ENCODE measurements around the gene PRRC2A.

DNA sequence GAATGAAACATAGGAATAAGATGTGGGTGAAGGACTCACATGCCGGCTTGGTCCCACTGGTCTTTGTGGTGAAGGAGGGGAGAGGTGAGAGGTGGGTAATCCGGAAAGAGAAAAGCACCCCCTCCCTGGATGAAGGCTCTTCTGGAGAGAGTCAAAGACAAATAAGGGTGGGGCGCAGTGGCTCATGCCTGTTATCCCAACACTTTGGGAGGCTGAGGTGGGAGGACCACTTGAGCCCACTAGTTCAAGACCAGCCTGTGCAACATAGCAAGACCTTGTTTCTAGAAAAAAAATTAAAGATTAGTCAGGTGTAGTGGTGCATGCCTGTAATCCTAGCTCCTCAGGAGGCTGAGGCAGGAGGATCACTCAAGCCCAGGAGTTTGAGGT, 41.4 kb upstream of the PRRC2A start:
- TF ChIP-seq, protein P1, sequence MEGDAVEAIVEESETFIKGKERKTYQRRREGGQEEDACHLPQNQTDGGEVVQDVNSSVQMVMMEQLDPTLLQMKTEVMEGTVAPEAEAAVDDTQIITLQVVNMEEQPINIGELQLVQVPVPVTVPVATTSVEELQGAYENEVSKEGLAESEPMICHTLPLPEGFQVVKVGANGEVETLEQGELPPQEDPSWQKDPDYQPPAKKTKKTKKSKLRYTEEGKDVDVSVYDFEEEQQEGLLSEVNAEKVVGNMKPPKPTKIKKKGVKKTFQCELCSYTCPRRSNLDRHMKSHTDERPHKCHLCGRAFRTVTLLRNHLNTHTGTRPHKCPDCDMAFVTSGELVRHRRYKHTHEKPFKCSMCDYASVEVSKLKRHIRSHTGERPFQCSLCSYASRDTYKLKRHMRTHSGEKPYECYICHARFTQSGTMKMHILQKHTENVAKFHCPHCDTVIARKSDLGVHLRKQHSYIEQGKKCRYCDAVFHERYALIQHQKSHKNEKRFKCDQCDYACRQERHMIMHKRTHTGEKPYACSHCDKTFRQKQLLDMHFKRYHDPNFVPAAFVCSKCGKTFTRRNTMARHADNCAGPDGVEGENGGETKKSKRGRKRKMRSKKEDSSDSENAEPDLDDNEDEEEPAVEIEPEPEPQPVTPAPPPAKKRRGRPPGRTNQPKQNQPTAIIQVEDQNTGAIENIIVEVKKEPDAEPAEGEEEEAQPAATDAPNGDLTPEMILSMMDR (IDR thresholded peaks at IDR 0.05; ENCODE audit: poor library complexity, severe bottlenecking): no peak
- TF ChIP-seq MXI1 (conservative IDR thresholded peaks at IDR 0.05; ENCODE audit: poor library complexity, severe bottlenecking) (no peak), REST (IDR thresholded peaks at IDR 0.05; ENCODE audit: borderline replicate concordance) (no peak), EZH2 (IDR thresholded peaks at IDR 0.05; ENCODE audit: borderline replicate concordance, insufficient read depth, low read length, poor library complexity, severe bottlenecking) (no peak), RAD21 (conservative IDR thresholded peaks at IDR 0.05) (no peak), SMC3 (conservative IDR thresholded peaks at IDR 0.05; ENCODE audit: poor library complexity) (no peak), TAF1 (IDR thresholded peaks at IDR 0.05; ENCODE audit: low read depth) (no peak)

Measured in neural cell (in vitro differentiated cells).